Esophagus squamous epithelium (tissue), 4 donors: Measurements from ENCODE around the gene CHST11.

Experiments used
- CTCF ChIP-seq, 6 experiments: fragments of 450-650 bp in 4 of 6; fragments of 200-600 bp in 2 of 6; sonication (generic) in 2 of 6; IDR thresholded peaks; one replicate each; pipeline ENCODE4 v1.5.1; 2016 to 2019; ENCODE audit warnings: antibody characterized with exemption in 6 of 6, mild to moderate bottlenecking in 4 of 6, moderate library complexity in 4 of 6
- POLR2A ChIP-seq, 4 donors: fragments of 450-650 bp; IDR thresholded peaks; one replicate each; pipeline ENCODE4 v1.6.1; 2017; ENCODE audit warnings: antibody characterized with exemption in 4 of 4, mild to moderate bottlenecking in 4 of 4, moderate library complexity in 3 of 4

DNA sequence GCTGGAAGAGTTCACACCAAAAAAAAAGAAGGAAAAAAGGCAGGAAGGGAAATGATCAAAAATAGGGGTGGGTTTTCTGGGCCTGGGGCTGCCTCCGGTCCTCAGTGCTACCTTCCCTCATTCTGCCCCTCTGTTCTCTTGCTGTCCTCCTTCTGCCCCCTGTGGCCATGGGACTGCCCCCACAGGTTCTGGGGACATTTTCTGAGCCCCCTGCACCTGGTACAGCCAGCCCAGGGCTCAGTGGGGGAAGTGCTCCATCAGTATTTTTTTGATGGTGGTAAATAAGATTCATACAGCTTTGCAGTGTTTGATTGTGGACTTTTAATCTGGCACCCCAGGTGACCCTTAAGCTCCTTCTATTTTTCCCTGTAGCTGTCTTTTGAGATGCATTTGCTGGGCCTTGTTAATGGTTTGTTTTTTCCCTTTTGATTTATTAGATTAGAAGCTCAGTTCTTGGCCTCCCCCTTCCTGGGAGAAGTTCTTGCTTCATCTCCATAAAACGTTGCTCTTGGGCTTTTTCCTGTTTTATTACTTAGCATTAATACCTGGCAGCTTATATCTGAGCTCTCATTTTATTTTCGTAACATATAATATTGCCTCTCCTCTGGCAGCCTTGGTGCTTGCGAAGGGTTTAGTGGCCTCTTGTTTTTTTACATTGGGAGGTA, 43.1 kb downstream of the CHST11 start:
- no peak for TF ChIP-seq CTCF (IDR thresholded peaks at IDR 0.05)
- no peak for TF ChIP-seq POLR2A (IDR thresholded peaks at IDR 0.05)
